ENCODE measurements around the gene FCHO2.

DNA sequence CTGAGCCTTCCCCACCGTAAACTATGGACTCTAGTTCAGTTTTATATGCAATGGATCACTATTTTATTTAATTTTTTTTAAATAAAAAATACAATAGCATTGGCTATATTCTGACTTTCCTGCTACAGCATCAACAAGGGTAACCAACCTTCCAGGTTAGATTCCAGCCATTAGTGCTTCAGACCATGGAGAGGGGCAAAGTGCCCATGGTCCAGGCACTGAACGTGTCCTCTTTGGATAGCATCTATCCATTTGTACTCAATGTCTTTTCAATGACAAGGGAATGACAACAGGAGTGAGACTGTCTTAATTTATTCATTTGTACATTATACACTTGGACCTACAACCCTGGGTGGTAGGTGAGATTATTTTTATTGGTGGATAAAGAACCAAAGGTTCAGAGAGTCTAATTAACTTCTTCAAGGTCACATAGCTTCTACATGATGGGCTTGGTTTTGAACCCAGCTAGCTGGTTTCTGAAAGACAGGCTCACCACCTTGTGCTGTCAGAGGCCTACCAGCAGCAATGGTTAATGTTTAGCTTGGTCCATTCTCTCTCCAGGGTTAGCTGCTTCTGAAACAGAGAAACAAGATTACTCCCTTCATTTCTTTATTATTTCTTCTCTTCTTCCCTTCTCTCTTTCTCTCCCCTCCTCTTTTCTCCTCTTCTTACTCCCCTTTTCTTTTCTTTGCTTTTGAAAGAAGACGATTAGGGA lies 176.0 kb downstream of the FCHO2 start:
- TF ChIP-seq, protein P1, sequence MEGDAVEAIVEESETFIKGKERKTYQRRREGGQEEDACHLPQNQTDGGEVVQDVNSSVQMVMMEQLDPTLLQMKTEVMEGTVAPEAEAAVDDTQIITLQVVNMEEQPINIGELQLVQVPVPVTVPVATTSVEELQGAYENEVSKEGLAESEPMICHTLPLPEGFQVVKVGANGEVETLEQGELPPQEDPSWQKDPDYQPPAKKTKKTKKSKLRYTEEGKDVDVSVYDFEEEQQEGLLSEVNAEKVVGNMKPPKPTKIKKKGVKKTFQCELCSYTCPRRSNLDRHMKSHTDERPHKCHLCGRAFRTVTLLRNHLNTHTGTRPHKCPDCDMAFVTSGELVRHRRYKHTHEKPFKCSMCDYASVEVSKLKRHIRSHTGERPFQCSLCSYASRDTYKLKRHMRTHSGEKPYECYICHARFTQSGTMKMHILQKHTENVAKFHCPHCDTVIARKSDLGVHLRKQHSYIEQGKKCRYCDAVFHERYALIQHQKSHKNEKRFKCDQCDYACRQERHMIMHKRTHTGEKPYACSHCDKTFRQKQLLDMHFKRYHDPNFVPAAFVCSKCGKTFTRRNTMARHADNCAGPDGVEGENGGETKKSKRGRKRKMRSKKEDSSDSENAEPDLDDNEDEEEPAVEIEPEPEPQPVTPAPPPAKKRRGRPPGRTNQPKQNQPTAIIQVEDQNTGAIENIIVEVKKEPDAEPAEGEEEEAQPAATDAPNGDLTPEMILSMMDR (IDR thresholded peaks at IDR 0.05), result no peak
- no peak for TF ChIP-seq POLR2A (IDR thresholded peaks at IDR 0.05)

Data from thyroid gland (tissue), 4 donors.